Measurements from ENCODE around the gene RASAL2.
"Not testable (repeated sequence)": the region's sequence is repeated elsewhere in the genome, so short reads cannot be mapped to it uniquely, and the experiment has no call there.

RASAL2 gene

GRCh38 chr1:178283409-178283808 lies 189.5 kb downstream of the RASAL2 start:
- Histone ChIP-seq H3K9me3 (ENCODE audit: insufficient read depth, low read depth, low read length) (no peaks in the 10 kb centered on the region), H3K4me3 (ENCODE audit: low read length) (peak overlapping the region; percentile 43), H3K9ac (ENCODE audit: low read depth, low read length) (peak overlapping the region; percentile 58), H3K27me3 (ENCODE audit: insufficient read depth, low read length) (no peaks in the 10 kb centered on the region), H3K27ac (ENCODE audit: low read depth, low read length) (peak overlapping the region; percentile 95), H3K4me1 (ENCODE audit: insufficient read depth, low read length) (peaks cover 64% of the 10 kb centered on the region), H3K36me3 (ENCODE audit: insufficient read depth, low read length) (peaks cover 4% of the 10 kb centered on the region)
- 5% methylated on average over 5 of the region's 5 CpGs for WGBS

- Histone ChIP-seq H3K36me3 (ENCODE audit: insufficient read depth, low read length) (peaks cover 4% of the 10 kb centered on the region), H3K27me3 (ENCODE audit: insufficient read depth, low read length) (no peaks in the 10 kb centered on the region), H3K4me1 (ENCODE audit: insufficient read depth, low read length) (peaks cover 57% of the 10 kb centered on the region), H3K9ac (ENCODE audit: low read depth, low read length) (peak overlapping the region; percentile 58), H3K4me3 (ENCODE audit: low read length) (peak overlapping the region; percentile 43), H3K27ac (ENCODE audit: low read depth, low read length) (peak overlapping the region; percentile 95), H3K9me3 (ENCODE audit: insufficient read depth, low read depth, low read length) (no peaks in the 10 kb centered on the region)
- WGBS, result 31% methylated on average over 3 of the region's 3 CpGs
Measured at GRCh38 chr1:178284058-178284457, 190.2 kb downstream of the RASAL2 start.

- 94% methylated on average over 1 of the region's 1 CpG for WGBS
- Histone ChIP-seq H3K27me3 (ENCODE audit: insufficient read depth, low read length) (no peaks in the 10 kb centered on the region), H3K9me3 (ENCODE audit: insufficient read depth, low read depth, low read length) (no peaks in the 10 kb centered on the region), H3K36me3 (ENCODE audit: insufficient read depth, low read length) (peaks cover 6% of the 10 kb centered on the region), H3K9ac (ENCODE audit: low read depth, low read length) (no peak overlapping the region), H3K4me3 (ENCODE audit: low read length) (no peak overlapping the region), H3K27ac (ENCODE audit: low read depth, low read length) (no peak overlapping the region), H3K4me1 (ENCODE audit: insufficient read depth, low read length) (peaks cover 26% of the 10 kb centered on the region)
Measured at GRCh38 chr1:178291166-178291565, 197.3 kb downstream of the RASAL2 start.

DNA sequence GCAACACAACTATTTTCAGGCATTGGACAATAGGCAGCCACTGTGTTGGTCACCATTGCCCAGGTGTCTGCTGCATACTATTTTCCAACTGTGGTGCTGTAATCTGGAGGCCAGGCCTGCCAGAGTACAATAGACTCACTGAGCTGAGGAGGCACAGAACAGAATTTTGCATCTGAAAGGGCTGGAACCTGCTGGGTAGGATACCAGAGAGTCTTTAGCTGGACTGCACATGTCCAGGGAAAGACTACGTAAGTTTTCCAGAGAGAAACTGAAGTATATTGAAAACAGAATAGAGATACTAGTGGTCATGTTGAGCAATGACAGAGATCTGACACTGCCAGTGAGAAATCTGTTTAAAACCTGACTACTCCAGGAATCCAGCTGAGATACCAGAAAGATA lies 200.8 kb downstream of the RASAL2 start:
- Histone ChIP-seq H3K9ac (ENCODE audit: low read depth, low read length) (no peak overlapping the region), H3K27ac (ENCODE audit: low read depth, low read length) (peak overlapping the region; percentile 6; the same call in 1 of the 2 replicates), H3K4me3 (ENCODE audit: low read length) (no peak overlapping the region), H3K27me3 (ENCODE audit: insufficient read depth, low read length) (no peaks in the 10 kb centered on the region), H3K36me3 (ENCODE audit: insufficient read depth, low read length) (peaks cover 3% of the 10 kb centered on the region; the same call in 1 of the 2 replicates), H3K4me1 (ENCODE audit: insufficient read depth, low read length) (peaks cover 26% of the 10 kb centered on the region), H3K9me3 (ENCODE audit: insufficient read depth, low read depth, low read length) (no peaks in the 10 kb centered on the region)
- 85% methylated on average over 1 of the region's 1 CpG for WGBS

GRCh38 chr1:178300352-178300699 lies 206.4 kb downstream of the RASAL2 start:
- Histone ChIP-seq H3K4me1 (ENCODE audit: insufficient read depth, low read length) (peaks cover 11% of the 10 kb centered on the region), H3K27ac (ENCODE audit: low read depth, low read length) (no peak overlapping the region), H3K9me3 (ENCODE audit: insufficient read depth, low read depth, low read length) (no peaks in the 10 kb centered on the region), H3K27me3 (ENCODE audit: insufficient read depth, low read length) (no peaks in the 10 kb centered on the region), H3K4me3 (ENCODE audit: low read length) (no peak overlapping the region), H3K36me3 (ENCODE audit: insufficient read depth, low read length) (no peaks in the 10 kb centered on the region), H3K9ac (ENCODE audit: low read depth, low read length) (no peak overlapping the region)

DNA sequence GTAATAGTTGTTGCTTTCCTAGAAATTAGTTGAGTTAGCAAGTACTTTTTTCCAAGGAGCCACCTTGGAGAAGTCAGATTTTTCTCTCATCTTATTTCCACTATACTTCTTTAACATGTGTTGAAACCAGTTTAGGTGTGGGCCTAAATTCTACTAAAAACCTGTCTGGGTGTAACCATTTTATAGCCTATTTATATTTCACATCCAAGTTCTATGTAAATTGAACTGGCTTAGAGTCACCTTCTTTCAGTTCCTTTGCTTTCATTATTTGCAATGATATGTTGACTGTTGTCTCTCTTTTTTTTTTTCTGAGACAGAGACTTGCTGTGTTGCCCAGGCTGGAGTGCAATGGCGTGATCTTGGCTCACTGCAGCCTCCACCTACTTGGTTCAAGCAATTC lies 207.2 kb downstream of the RASAL2 start:
- H3K9ac ChIP-seq (ENCODE audit: low read depth, low read length), result no peak overlapping the region
- 100% methylated on average over 1 of the region's 1 CpG for WGBS
- H3K9me3 ChIP-seq (ENCODE audit: insufficient read depth, low read depth, low read length), result no peaks in the 10 kb centered on the region
- H3K36me3 ChIP-seq (ENCODE audit: insufficient read depth, low read length), result no peaks in the 10 kb centered on the region
- H3K27me3 ChIP-seq (ENCODE audit: insufficient read depth, low read length), result no peaks in the 10 kb centered on the region
- H3K27ac ChIP-seq (ENCODE audit: low read depth, low read length), result no peak overlapping the region
- no peak overlapping the region for H3K4me3 ChIP-seq (ENCODE audit: low read length)
- H3K4me1 ChIP-seq (ENCODE audit: insufficient read depth, low read length), result peaks cover 11% of the 10 kb centered on the region

DNA sequence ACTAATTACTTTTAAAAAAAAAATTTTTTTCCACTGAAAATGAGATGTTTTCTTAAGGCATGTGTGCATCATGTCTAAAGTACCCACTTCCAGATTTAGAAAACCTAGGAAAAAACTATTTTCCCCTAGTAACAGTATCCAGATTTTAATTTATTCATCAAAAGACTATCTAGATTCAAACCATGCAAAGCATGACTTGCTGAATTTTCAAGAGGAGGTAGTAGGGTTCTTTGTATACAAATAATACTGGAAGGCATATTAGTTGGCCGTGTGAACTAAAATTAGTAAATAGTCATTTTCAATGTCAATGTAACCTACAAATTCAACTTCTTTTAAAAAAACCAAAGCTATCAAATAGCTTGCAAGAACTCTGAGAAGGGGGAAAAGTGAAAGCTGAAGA lies 213.4 kb downstream of the RASAL2 start:
- no CpG with 5 or more reads among the region's 1 CpG for WGBS
- Histone ChIP-seq H3K9ac (ENCODE audit: low read depth, low read length) (no peak overlapping the region), H3K4me1 (ENCODE audit: insufficient read depth, low read length) (no peaks in the 10 kb centered on the region; the same call in none of the 2 replicates), H3K36me3 (ENCODE audit: insufficient read depth, low read length) (no peaks in the 10 kb centered on the region), H3K27ac (ENCODE audit: low read depth, low read length) (no peak overlapping the region), H3K9me3 (ENCODE audit: insufficient read depth, low read depth, low read length) (no peaks in the 10 kb centered on the region), H3K4me3 (ENCODE audit: low read length) (no peak overlapping the region), H3K27me3 (ENCODE audit: insufficient read depth, low read length) (no peaks in the 10 kb centered on the region)

DNA sequence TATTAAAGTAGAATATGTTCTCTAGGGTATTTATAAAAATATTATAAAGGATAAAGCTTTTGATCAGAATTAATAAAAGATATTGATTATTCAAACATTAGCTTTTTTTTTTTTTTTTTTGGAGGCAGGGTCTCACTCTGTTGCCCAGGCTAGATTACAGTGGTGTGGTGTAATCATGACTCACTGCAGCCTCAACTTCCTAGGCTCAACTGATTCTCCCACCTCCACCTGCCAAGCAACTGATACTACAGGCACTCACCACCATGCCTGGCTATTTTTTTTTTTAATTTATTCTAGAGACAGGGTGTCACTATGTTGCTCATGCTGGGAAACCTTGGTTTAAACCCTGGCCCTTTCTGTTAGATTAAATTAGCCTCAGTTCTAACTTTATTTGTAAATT lies 214.5 kb downstream of the RASAL2 start:
- Histone ChIP-seq H3K27ac (ENCODE audit: low read depth, low read length) (no peak overlapping the region), H3K9me3 (ENCODE audit: insufficient read depth, low read depth, low read length) (no peaks in the 10 kb centered on the region), H3K9ac (ENCODE audit: low read depth, low read length) (no peak overlapping the region), H3K4me3 (ENCODE audit: low read length) (no peak overlapping the region), H3K27me3 (ENCODE audit: insufficient read depth, low read length) (no peaks in the 10 kb centered on the region), H3K4me1 (ENCODE audit: insufficient read depth, low read length) (no peaks in the 10 kb centered on the region; the same call in none of the 2 replicates), H3K36me3 (ENCODE audit: insufficient read depth, low read length) (no peaks in the 10 kb centered on the region)

DNA sequence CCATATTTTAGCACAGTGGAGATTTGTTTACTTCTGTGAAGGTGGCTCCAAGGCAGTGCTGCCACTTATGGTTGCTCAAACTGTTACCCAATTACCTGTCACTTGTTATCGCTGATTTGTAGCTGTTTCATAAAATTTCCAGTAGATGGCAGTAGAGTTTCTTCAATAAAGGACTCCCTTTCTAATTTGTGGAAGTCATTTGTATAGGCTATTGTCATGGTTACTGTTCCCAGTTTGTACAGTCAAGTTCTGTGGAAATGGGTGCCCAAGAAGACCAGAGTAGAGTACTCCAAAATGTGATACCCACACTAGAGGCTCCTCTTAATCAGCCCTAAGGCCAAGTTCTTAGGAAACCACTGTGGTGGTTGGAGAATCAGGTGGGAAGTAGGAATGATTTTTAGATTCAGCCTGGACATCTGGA lies 216.8 kb downstream of the RASAL2 start:
- H3K27me3 ChIP-seq (ENCODE audit: insufficient read depth, low read length), result no peaks in the 10 kb centered on the region
- H3K9ac ChIP-seq (ENCODE audit: low read depth, low read length), result no peak overlapping the region
- no peaks in the 10 kb centered on the region for H3K9me3 ChIP-seq (ENCODE audit: insufficient read depth, low read depth, low read length)
- no peak overlapping the region for H3K4me3 ChIP-seq (ENCODE audit: low read length)
- no peak overlapping the region for H3K27ac ChIP-seq (ENCODE audit: low read depth, low read length)
- H3K4me1 ChIP-seq (ENCODE audit: insufficient read depth, low read length), result no peaks in the 10 kb centered on the region; the same call in 1 of the 2 replicates
- WGBS, result 0% methylated on average over 1 of the region's 1 CpG
- H3K36me3 ChIP-seq (ENCODE audit: insufficient read depth, low read length), result no peaks in the 10 kb centered on the region

- no peaks in the 10 kb centered on the region for H3K36me3 ChIP-seq (ENCODE audit: insufficient read depth, low read length)
- H3K9ac ChIP-seq (ENCODE audit: low read depth, low read length), result no peak overlapping the region
- H3K4me1 ChIP-seq (ENCODE audit: insufficient read depth, low read length), result no peaks in the 10 kb centered on the region; the same call in 1 of the 2 replicates
- H3K27ac ChIP-seq (ENCODE audit: low read depth, low read length), result no peak overlapping the region
- no CpG with 5 or more reads among the region's 1 CpG for WGBS
- no peak overlapping the region for H3K4me3 ChIP-seq (ENCODE audit: low read length)
- no peaks in the 10 kb centered on the region for H3K27me3 ChIP-seq (ENCODE audit: insufficient read depth, low read length)
- no peaks in the 10 kb centered on the region for H3K9me3 ChIP-seq (ENCODE audit: insufficient read depth, low read depth, low read length)
Measured at GRCh38 chr1:178311164-178311563, 217.3 kb downstream of the RASAL2 start.

DNA sequence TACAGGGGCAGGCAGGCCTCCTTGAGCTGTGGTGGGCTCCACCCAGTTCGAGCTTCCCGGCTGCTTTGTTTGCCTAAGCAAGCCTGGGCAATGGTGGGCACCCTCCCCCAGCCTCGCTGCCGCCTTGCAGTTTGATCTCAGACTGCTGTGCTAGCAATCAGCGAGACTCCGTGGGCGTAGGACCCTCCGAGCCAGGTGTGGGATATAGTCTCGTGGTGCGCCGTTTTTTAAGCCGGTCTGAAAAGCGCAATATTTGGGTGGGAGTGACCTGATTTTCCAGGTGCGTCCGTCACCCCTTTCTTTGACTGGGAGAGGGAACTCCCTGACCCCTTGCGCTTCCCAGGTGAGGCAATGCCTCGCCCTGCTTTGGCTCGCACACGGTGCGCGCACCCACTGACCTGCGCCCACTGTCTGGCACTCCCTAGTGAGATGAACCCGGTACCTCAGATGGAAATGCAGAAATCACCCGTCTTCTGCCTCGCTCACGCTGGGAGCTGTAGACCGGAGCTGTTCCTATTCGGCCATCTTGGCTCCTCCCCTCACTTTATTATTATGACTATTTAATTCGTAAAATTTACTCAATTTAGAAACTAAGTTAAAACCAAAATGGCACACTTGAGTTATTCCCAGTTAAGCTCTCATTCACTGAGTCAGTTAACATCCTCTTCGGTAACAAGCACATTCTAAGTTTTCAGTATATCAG lies 226.5 kb downstream of the RASAL2 start:
- WGBS, result 14% methylated on average over 18 of the region's 30 CpGs
- H3K9ac ChIP-seq (ENCODE audit: low read depth, low read length), result peak overlapping the region; percentile 84
- not testable (repeated sequence) for H3K27me3 ChIP-seq (ENCODE audit: insufficient read depth, low read length); H3K4me1 ChIP-seq (ENCODE audit: insufficient read depth, low read length); H3K27ac ChIP-seq (ENCODE audit: low read depth, low read length); H3K9me3 ChIP-seq (ENCODE audit: insufficient read depth, low read depth, low read length); H3K36me3 ChIP-seq (ENCODE audit: insufficient read depth, low read length)
- H3K4me3 ChIP-seq (ENCODE audit: low read length), result peak overlapping the region; percentile 59

DNA sequence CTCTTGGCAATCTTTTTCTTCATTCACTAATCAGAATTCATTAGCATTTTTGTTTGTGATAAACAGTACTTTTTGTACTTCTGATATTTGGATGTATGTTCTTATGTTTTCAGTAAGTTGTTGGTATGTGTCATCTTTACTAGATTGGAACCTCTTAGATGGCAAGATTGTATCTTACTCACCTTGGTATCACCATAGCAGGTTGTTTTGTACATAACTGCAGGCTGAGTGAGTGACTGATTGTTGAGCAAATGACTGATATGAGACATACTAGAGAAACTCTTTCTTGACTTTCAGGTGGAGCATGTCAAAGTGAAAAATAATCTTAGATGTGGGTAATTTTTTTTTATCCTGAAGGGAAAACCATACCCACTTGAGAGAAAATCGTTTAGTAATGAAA lies 229.2 kb downstream of the RASAL2 start:
- no peak overlapping the region for H3K27ac ChIP-seq (ENCODE audit: low read depth, low read length)
- H3K4me3 ChIP-seq (ENCODE audit: low read length), result no peak overlapping the region
- H3K27me3 ChIP-seq (ENCODE audit: insufficient read depth, low read length), result no peaks in the 10 kb centered on the region
- no peak overlapping the region for H3K9ac ChIP-seq (ENCODE audit: low read depth, low read length)
- H3K4me1 ChIP-seq (ENCODE audit: insufficient read depth, low read length), result 0 out of 2 replicates have a peak, but pooled peaks cover 6% of the 10 kb centered on the region
- no CpG with 5 or more reads among the region's 1 CpG for whole genome bisulfite sequencing
- no peaks in the 10 kb centered on the region for H3K9me3 ChIP-seq (ENCODE audit: insufficient read depth, low read depth, low read length)
- H3K36me3 ChIP-seq (ENCODE audit: insufficient read depth, low read length), result no peaks in the 10 kb centered on the region
